G401 (cell line): ENCODE measurements around the gene ERC2. TPM values are rescaled to one million over a fixed set of nuclear protein-coding genes. Genes with fewer than 3 reads are reported as not detected.
"Not testable (repeated sequence)": the region's sequence is repeated elsewhere in the genome, so short reads cannot be mapped to it uniquely, and the experiment has no call there.

Experiments used
- DNase-seq: peaks from one replicate; pipeline ENCODE4 v3.0.0-alpha.2; 2015; ENCODE audit warnings: low spot score
- in situ Hi-C: cut with HindIII; loops from 2 replicates; pipeline ENCODE4 v1.10.0; 2016; ENCODE audit warnings: low sequenced_read_pairs, mixed read lengths
- total RNA-seq: library from RNA; depleted of rRNA; stranded (reverse); fragments of >200 nt; shearing (Covaris generic); gene quantifications from 2 replicates; pipeline ENCODE4 v1.2.3, GENCODE V29; 2014

Gene ERC2
- total RNA-seq, 1 experiment from 2014 or later: 3.8 TPM

DNA sequence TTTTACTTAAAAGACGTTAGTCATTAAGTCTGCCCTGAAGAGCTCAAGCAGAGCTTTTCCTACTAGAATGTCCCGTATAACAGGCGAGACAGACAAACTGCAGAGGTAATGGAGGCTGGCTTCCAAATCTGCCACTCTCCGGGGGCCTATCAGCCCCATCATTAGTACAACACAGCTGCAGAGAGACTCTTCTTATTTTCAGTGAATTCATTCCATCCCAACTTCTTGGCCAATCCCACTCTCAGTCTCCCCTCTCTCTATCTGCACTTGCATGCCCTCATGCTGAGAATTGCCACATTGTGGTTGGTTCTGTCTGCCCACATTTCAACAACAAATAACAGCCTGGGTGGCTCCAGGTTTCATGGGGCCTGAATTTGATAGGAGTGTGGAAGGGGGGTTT, 412.7 kb downstream of the ERC2 start:
- DNase-seq: no peak
- in situ Hi-C loops: no loop called here

DNA sequence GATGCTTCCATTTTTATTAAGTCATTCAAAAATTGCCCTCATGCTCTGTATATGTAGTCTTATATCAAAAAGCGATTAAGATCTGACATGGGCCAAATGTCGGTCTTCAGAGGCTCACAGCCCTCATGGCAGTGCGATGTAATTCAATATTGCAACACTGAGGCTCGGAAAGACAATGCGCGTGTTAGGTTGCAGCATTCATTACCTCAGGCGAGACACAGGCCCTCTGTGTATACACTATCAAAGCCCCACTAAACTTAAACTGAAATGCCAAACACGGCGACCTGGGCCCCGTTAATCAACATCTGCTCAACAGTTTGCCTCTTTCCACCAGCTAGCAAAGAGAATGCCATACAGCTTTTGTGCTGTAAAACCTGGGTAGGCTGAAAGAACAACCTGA, 413.4 kb downstream of the ERC2 start:
- in situ Hi-C loops: no loop called here
- no peak for DNase-seq

DNA sequence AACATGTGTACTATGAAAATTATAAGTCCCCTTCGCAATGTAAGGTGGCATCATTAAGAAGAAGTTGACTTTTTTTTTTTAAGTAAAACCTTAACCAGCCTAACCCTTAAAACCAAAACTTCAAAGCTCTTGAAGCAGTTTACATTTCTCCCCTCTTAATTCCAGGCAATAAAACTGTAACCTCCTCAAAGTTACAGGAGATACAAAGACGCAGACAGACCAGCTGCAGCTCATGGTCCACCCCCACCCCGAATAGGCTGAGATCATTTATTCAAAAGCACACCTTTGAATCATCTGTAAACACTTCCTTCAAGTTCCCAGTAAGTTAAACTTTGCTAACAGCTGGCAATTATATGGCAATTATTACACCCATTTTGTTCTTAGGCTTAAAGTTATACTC, 414.5 kb downstream of the ERC2 start:
- in situ Hi-C loops: no loop called here
- DNase-seq: no peak

GRCh38 chr3:56052188-56052587, 416.1 kb downstream of the ERC2 start:
- in situ Hi-C loops: no loop called here
- DNase-seq: no peak

DNA sequence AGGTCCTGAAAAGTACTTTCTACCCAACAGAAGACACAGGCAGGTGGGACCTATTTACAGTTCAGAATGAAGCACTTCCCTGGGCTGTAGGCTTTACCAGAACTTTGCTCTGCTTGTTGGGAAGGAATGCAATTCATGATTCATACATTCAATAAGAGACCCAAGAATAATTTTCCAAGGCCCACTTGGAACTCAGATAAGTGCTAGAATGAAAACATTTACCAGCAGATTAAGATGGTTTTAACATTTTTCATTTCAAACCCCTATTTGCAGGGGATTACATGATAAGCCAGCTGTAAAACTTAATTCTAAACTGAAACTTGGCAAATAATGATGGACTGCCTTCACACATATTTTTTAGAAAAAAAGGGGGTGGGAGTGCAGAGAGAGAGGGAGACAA, 417.2 kb downstream of the ERC2 start:
- DNase-seq: no peak
- in situ Hi-C loops: no loop called here

GRCh38 chr3:56048946-56049345, 419.3 kb downstream of the ERC2 start:
- in situ Hi-C loops: no loop called here

DNA sequence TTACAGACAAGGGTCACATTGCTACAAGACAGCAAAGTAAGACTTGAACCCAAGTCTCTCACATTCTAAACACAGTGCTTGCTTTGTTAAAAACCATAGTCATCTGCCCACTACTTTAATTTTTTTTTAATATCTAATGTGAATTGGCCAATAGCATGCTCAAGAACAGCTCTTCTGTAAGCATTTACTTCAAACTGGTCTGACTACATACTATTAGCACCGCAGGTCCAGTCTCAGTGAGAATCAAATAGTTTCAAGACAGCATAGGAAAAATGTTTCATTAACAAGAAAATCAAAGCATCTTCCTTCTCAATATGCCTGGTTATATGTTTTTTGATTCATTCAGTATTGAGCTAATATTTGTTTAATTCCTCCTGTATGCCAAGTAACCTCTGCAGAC, 419.9 kb downstream of the ERC2 start:
- in situ Hi-C loops: no loop called here
- no peak for DNase-seq

More at GRCh38 chr3:56048946-56049345, 419.3 kb downstream of the ERC2 start:
- DNase-seq: no peak

GRCh38 chr3:56042326-56042951, 425.8 kb downstream of the ERC2 start:
- DNase-seq: peak; percentile 76
- in situ Hi-C loops: no loop called here

GRCh38 chr3:56025326-56025725, 442.9 kb downstream of the ERC2 start:
- no peak for DNase-seq
- in situ Hi-C loops: no loop called here

DNA sequence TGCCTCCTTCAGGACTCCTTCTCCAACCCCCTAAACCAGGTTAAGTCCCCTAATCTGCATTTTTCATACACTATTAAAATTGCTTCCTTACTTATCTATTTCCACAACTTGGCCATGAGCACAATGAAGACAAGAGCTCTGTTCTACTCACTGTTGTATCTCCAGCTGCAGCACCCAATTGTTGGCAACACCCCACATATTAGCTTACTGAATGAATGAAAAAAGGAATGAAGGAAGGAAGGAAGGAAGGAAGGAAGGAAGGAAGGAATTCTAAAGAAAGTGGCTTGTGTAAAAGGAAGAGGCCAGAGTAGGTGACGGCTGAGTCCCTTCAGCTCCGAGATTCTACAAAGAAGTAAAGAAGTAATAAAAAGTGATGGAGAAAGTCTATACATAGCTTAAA, 444.7 kb downstream of the ERC2 start:
- DNase-seq: no peak
- in situ Hi-C loops: no loop called here

DNA sequence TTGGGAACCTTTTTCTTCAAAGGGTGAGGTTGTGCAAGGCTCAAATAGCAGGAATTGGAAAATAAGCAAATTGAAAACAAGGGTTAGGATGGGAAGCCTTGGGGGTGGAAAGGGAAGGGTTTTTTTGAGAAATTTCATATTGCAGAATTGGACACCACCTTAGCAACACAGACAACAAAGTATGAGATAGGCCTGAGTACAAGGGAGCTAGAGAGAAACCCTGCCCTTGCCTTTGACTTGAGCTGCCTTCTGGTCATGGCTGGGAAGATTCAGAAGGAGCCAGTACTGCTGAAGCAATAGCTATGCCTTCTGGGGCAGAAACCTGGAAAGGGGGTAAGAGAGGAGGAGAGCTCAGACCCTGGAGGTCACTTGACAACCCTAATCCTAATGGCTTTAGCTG, 445.6 kb downstream of the ERC2 start:
- in situ Hi-C loops: no loop called here
- DNase-seq: no peak

DNA sequence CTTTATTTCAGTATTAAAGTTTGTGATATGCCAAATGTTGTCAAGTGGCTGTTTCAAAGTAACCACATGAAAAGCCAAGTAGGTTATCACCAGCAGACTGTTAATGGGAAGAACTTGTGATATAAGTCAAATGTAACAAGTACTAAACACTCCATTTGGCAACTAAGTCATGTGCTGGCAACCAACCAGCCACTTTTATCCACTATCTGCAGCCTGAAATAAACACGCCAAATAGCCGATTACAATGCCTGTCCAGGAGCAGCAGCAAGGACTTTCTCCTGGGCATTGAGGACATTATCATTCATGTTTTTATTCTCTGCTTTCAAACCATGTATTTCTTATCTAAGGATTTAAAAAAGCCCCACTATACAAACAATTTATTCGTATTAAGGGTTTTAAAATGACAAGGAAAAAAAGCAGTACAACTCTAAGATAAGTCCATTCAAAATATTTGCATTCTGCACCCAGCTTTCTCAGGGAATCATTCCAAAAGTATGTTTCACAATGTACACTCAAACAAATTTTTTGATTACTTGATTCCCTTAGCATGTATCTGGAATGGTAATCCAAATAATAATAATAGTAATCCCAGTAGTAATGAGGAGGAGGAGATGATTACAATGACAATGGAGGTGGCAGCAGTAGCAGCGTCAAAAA, 448.6 kb downstream of the ERC2 start:
- in situ Hi-C loops: no loop called here
- DNase-seq: no peak

- in situ Hi-C loops, DNase-seq: not testable (repeated sequence)
These were observed 452.9 kb downstream of the ERC2 start for GRCh38 chr3:56015374-56015773.

DNA sequence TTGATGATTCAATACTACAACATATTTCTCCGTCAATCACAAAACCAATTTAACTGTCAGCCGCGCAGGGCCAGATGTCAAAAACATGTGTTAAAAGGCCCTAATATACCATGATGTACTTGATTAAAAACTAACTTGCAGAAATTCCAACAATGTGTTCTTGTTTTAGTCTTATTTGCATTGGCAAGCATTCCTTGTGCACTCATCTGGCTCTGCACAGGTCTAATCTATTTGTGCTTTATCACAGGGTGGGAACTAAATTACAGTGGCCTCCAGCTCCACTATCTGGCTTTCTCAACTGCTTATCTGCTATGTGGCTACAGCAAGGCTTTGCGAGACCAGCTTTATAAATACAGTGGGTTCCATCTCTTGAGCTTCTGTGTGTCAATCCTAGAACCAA, 455.5 kb downstream of the ERC2 start:
- in situ Hi-C loops: no loop called here
- DNase-seq: no peak

- in situ Hi-C loops: no loop called here
- no peak for DNase-seq
These were observed 463.0 kb downstream of the ERC2 start for GRCh38 chr3:56005196-56005805.

DNA sequence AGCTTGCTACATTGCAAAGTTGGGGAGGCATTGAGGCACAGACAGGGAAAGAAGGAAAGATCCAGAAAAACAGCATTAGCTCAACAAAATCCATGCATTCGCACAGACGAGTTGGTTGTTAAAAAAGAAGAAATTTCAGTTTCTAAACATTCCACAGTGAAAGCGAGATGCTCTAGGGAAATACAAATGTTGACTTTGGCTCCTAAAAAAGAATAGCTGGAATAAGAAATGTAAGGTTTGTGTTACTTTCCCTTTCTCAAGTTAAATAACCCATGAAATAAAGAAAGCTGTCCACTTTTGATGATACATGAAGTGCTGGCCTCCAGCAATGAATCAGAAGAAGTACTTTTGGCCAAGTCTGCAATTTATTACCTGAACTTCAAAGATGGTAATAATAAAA, 465.1 kb downstream of the ERC2 start:
- DNase-seq: no peak
- in situ Hi-C loops: no loop called here

DNA sequence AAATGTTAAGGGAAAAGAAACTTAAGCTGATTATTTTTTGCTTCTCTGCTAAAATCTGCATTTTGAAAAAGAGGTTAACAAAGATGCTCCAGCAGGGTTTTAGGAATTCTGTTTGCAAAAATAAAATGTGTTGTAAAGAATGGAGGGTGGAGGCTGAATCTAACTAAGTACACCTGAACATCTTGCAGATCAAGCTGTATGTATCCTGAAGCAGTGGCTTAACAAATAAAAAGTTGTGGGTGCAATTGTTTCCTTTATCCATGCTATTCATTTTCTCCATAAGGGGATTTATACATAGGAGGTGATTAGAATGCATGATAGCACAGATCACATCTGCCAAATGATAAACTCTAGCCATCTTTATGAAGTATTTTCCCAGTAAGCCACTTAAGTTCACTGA, 466.3 kb downstream of the ERC2 start:
- DNase-seq: no peak

DNA sequence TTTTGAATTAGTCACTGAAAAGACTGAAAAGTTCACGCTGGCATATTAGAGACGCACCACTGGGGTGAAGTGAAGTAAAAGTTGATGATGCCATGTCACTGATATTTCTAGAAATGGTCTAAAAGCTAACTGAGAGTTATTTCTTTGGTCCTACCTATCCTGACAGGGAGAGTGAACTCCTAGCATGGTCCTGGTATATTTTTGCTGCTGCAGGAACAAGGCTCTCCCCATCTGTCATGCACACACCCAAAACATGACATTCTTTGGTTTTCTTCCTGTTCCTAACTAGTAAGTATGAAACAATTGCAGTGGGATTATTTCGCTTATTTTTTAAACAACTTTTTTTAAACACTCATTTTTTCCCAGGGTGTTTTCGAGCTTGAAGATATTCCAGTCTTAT, 466.7 kb downstream of the ERC2 start:
- no peak for DNase-seq
- in situ Hi-C loops: no loop called here

More for the DNA sequence above, 466.3 kb downstream of the ERC2 start:
- in situ Hi-C loops: no loop called here

DNA sequence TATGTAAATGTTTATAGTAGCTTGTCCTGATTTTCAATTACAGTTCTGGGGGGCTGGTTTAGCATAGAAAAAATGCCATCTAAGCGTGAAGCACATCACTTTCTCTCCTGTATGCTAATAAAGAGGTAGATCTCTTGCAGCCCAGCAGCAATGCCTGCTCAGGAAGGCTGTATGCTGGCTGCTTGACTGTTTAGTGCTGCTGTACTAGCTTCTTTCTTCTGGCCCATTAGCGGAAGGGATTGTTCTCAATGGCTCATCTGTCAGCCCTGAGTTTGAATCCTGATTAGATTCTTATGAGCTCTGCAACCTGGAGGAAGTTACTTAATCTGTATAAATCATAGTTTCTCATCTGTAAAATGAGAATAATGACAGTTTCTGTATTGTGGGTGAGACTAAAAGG, 478.9 kb downstream of the ERC2 start:
- no peak for DNase-seq
- in situ Hi-C loops: no loop called here

DNA sequence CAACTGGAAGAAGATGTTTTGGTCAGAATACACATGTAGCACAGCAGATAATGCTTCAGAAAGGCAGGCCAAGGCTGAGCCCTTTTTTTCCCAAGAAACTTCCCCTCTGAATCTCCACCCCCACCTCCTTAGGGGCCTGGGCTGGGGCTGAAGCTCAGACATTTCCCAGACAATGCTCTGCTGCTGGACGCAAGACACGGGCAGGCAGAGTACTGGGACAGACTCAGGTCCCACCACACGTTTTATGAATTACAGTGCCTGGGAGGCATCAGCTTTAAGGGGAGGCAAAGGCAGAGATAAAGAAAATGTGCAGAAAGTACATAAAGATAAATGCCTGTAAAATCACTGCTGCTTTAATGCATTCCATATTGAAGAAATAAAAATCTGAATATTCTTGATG, 479.4 kb downstream of the ERC2 start:
- DNase-seq: no peak
- in situ Hi-C loops: no loop called here

GRCh38 chr3:55984626-55985025, 483.6 kb downstream of the ERC2 start:
- in situ Hi-C loops: no loop called here
- no peak for DNase-seq
